ENCODE data around the gene NTF4. TPM values are rescaled to one million over a fixed set of nuclear protein-coding genes. Genes with fewer than 3 reads are reported as not detected.
"Not testable (repeated sequence)": the region's sequence is repeated elsewhere in the genome, so short reads cannot be mapped to it uniquely, and the experiment has no call there.

The NTF4 gene
- total and polyA plus RNA-seq, 12 donors: 0.55 TPM; not detected in 11

- no peak for TF ChIP-seq CTCF (IDR thresholded peaks at IDR 0.05)
- TF ChIP-seq POLR2A (IDR thresholded peaks at IDR 0.05): no peak
- Histone ChIP-seq H3K36me3 (replicated peaks in 1 of 2) (no peaks in the 10 kb centered on the region), H3K27me3 (no peaks in the 10 kb centered on the region), H3K4me1 (replicated peaks in 1 of 2) (peaks cover 0 to 5% of the 10 kb centered on the region in 2 donors), H3K9me3 (replicated peaks in 1 of 3) (no peaks in the 10 kb centered on the region), H3K27ac (no peak overlapping the region), H3K4me3 (no peak overlapping the region)
- peak in 1 of 7 donors; percentile 33 for DNase-seq
- intact Hi-C loops (cut with DNase I): no loop called here
- 63 to 87% (median 80%) methylated on average over 4 of the region's 4 CpGs for WGBS, 4 donors
Observed at GRCh38 chr19:49080392-49080791, 15.8 kb upstream of the NTF4 start.

- WGBS, 4 donors: 14 to 40% (median 15%) methylated on average over 2 to 9 of the region's 9 CpGs
- H3K4me1 ChIP-seq (replicated peaks in 1 of 2); H3K36me3 ChIP-seq (replicated peaks in 1 of 2); H3K9me3 ChIP-seq (replicated peaks in 1 of 3); H3K27ac ChIP-seq; H3K4me3 ChIP-seq: not testable (repeated sequence)
- intact Hi-C loops (cut with DNase I): loop anchor here in 1 of 2 donors (5.0 to 10.0 kb wide), 2 partner anchors 82 to 140 kb away; partner anchors contain the start of genes HRC and TRPM4
- peak; percentile 63 to 90 (median 83) for DNase-seq
- peak; percentile 48 to 86 (median 78) for TF ChIP-seq CTCF (IDR thresholded peaks at IDR 0.05)
- H3K27me3 ChIP-seq: peaks cover 43% of the 10 kb centered on the region
Observed at GRCh38 chr19:49074869-49075268, 10.3 kb upstream of the NTF4 start.

- TF ChIP-seq CTCF (IDR thresholded peaks at IDR 0.05) (peak in 1 of 6 experiments; percentile 19), POLR2A (IDR thresholded peaks at IDR 0.05) (no peak)
- no peak overlapping the region for H3K27ac ChIP-seq
- no peaks in the 10 kb centered on the region for H3K36me3 ChIP-seq (replicated peaks in 1 of 2)
- no peak overlapping the region for H3K4me3 ChIP-seq
- H3K4me1 ChIP-seq (replicated peaks in 1 of 2): no peaks in the 10 kb centered on the region
- H3K9me3 ChIP-seq (replicated peaks in 1 of 3): no peaks in the 10 kb centered on the region
- no peak for DNase-seq
- intact Hi-C loops (cut with DNase I): loop anchor here in 1 of 2 donors (10.0 kb wide), 1 partner anchor 141 kb away; no protein-coding TSS in a partner anchor
- peaks cover 43% of the 10 kb centered on the region for H3K27me3 ChIP-seq
- WGBS, 4 donors: 51 to 60% (median 55%) methylated on average over 21 to 23 of the region's 23 CpGs
Observed at GRCh38 chr19:49073514-49074378, 9.1 kb upstream of the NTF4 start.

GRCh38 chr19:49071860-49072547, 7.4 kb upstream of the NTF4 start:
- H3K27ac ChIP-seq: no peak overlapping the region
- intact Hi-C loops (cut with DNase I): loop anchor here in 1 of 2 donors (10.0 kb wide), 1 partner anchor 143 kb away; no protein-coding TSS in a partner anchor
- 2 to 4% (median 3%) methylated on average over 21 to 93 of the region's 93 CpGs; no CpG with 5 or more reads in 1 of the 4 donors for WGBS, 4 donors
- peaks cover 43% of the 10 kb centered on the region for H3K27me3 ChIP-seq
- DNase-seq: no peak
- no peaks in the 10 kb centered on the region for H3K9me3 ChIP-seq (replicated peaks in 1 of 3)
- no peaks in the 10 kb centered on the region for H3K4me1 ChIP-seq (replicated peaks in 1 of 2)
- no peaks in the 10 kb centered on the region for H3K36me3 ChIP-seq (replicated peaks in 1 of 2)
- no peak for TF ChIP-seq POLR2A (IDR thresholded peaks at IDR 0.05)
- TF ChIP-seq CTCF (IDR thresholded peaks at IDR 0.05): no peak
- H3K4me3 ChIP-seq: no peak overlapping the region

Data from adrenal gland (tissue), 12 donors.